WTC11 (cell line): ENCODE results near the gene MGST1.

ENCODE experiments used
- SP1 ChIP-seq: sonication (generic); formaldehyde crosslinking; conservative IDR thresholded peaks from 2 replicates; pipeline ENCODE4 v1.8.1; 2022; ENCODE audit warnings: missing genetic modification reagents
- ZNF121 ChIP-seq: sonication (generic); formaldehyde crosslinking; IDR thresholded peaks from 2 replicates; pipeline ENCODE4 v1.8.0; 2023; ENCODE audit warnings: missing genetic modification reagents

GRCh38 chr12:16325426-16325825 is 22.0 kb upstream of the MGST1 start:
- no peak for TF ChIP-seq SP1 (CRISPR knock-in tag)
- no peak for TF ChIP-seq ZNF121 (CRISPR knock-in tag)
